ENCODE measurements around the gene ANKS3.

Gene ANKS3

GRCh38 chr16:4734063-4734729, at the start of gene ANKS3, which contains the start of gene DNAAF8:
ANKS3 (minus strand) TSS chr16:4734271; CDS start chr16:4730149, 4,122 bp downstream.
DNAAF8 (plus strand) TSS chr16:4734537; CDS start chr16:4736515, 1,978 bp downstream.
- no peak for TF ChIP-seq CTCF (IDR thresholded peaks at IDR 0.05; ENCODE audit: borderline replicate concordance, control extremely low read depth, extremely low read depth, insufficient read depth, missing control alignments)
- in situ Hi-C loops (cut with MboI; ENCODE audit: low sequenced_read_pairs, unreplicated experiment) = no loop called here
- DNase-seq (ENCODE audit: low spot score) = peak; percentile 94

- in situ Hi-C loops (cut with MboI; ENCODE audit: low sequenced_read_pairs, unreplicated experiment) = no loop called here
- DNase-seq (ENCODE audit: low spot score) = no peak
- no peak for TF ChIP-seq CTCF (IDR thresholded peaks at IDR 0.05; ENCODE audit: borderline replicate concordance, control extremely low read depth, extremely low read depth, insufficient read depth, missing control alignments)
Observed at GRCh38 chr16:4783251-4783950, 49.3 kb upstream of the ANKS3 start.

- TF ChIP-seq CTCF (IDR thresholded peaks at IDR 0.05; ENCODE audit: borderline replicate concordance, control extremely low read depth, extremely low read depth, insufficient read depth, missing control alignments) = no peak
- no peak for DNase-seq (ENCODE audit: low spot score)
- in situ Hi-C loops (cut with MboI; ENCODE audit: low sequenced_read_pairs, unreplicated experiment) = no loop called here
Observed at GRCh38 chr16:4780235-4780634, 46.2 kb upstream of the ANKS3 start.

GRCh38 chr16:4778050-4778392, 44.0 kb upstream of the ANKS3 start:
- no peak for TF ChIP-seq CTCF (IDR thresholded peaks at IDR 0.05; ENCODE audit: borderline replicate concordance, control extremely low read depth, extremely low read depth, insufficient read depth, missing control alignments)
- no peak for DNase-seq (ENCODE audit: low spot score)
- in situ Hi-C loops (cut with MboI; ENCODE audit: low sequenced_read_pairs, unreplicated experiment) = no loop called here

GRCh38 chr16:4777339-4778049, 43.4 kb upstream of the ANKS3 start:
- DNase-seq (ENCODE audit: low spot score) = no peak
- no peak for TF ChIP-seq CTCF (IDR thresholded peaks at IDR 0.05; ENCODE audit: borderline replicate concordance, control extremely low read depth, extremely low read depth, insufficient read depth, missing control alignments)
- in situ Hi-C loops (cut with MboI; ENCODE audit: low sequenced_read_pairs, unreplicated experiment) = no loop called here

GRCh38 chr16:4776141-4776705, 42.2 kb upstream of the ANKS3 start:
- DNase-seq (ENCODE audit: low spot score) = no peak
- in situ Hi-C loops (cut with MboI; ENCODE audit: low sequenced_read_pairs, unreplicated experiment) = no loop called here
- no peak for TF ChIP-seq CTCF (IDR thresholded peaks at IDR 0.05; ENCODE audit: borderline replicate concordance, control extremely low read depth, extremely low read depth, insufficient read depth, missing control alignments)

Data from GM13976 (cell line).